Stimulated activated naive CD8-positive, alpha-beta T cell treated with anti-CD3 and anti-CD28 coated beads, Interleukin-15, Interleukin-2, amounts not matched to agents 100 U/mL and 50 U/mL, for 24 hours (primary cell): ENCODE data around the gene SRSF4.
"Not testable (repeated sequence)": the region's sequence is repeated elsewhere in the genome, so short reads cannot be mapped to it uniquely, and the experiment has no call there.

ENCODE experiments used
- ATAC-seq: fragments of 150-1000 bp; cut with Tn5 transposase; one replicate; pipeline ENCODE4 v1.10.0; 2021
- DNase-seq: peaks from one replicate; pipeline ENCODE4 v3.0.0; 2021

SRSF4 gene

DNA sequence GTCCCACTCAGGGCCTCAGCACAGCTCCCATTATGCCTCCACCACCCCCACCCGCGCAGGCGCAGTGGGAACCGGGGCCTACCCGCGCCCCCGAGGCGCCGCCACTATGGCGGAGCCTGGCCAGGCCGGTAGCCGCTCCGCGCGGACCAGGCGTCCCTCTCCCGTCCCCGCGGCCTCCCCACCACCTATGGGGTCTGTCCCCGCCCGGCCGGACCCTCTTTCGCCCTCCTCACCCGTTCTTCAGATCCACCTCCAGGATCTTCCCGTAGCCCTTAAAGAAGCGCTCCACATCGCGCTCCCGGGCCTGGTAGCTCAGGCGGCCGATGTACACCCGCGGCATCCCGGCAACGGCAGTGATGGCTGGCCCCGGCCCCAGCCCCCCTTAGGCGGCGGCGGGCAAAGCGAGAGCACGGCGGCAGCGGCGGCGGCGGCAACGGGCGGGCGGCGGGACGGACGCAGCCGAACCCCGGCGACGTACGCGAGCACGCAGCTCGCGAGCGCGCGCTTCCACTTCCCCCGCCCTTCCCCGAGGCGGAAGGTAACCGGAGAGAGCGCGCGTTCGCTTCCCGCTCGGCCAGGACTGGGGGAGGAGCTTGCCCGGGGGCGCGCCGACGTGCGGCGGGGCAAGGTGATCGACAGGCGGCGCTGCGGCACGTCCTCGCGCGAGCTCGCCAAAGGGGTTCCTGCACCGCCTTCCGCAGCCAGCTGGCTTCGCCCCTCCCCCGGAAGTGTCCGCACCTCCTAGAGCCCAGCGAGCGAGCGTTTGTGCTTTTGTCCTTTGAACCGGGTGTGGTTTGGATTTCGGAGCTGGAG, at the start of gene SRSF4:
SRSF4 (minus strand) TSS at position 488 of the 813 bp plus-strand sequence; CDS start at position 340, 148 bp downstream.
- DNase-seq (peak; percentile 99), ATAC-seq (peak; percentile 96)

DNA sequence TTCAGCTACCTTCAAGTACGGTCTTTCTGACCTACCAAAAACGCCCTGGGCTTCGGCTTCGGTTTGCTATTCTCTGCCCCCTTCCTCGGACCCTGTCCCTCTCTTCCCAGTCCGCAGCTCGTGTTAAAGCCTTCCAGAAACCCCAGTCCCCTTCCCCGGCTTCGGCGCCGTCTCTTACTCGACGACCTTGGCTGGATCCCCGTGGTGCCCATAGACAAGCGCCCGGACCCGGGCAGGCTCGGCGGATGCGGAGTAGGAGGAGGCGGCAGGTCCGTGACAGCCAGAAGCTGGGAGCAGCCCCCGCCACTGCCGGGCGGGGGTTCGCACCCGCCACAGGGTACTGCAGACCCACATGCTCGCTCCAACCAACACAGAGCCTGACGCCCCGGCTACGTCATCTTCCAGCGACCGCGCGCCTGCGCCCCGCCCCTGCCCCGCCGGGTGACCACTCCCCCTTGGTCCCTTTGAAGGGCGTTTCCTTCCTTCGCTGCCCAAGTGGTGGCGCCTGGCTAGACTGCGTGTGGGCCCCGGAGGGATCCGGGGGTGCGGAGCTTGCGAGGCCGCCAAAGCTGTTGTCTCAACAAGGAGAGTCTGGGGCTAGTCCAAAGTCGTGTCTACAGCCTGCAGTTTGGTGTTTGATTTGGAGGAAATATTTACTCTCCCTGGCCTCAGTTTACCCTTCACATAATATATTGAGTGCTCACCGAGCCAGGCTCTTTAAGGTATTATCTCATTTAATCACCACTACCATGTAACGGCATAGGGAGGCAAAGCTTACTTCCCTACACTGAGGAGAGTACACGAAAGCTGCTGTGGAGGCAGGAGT, 49.1 kb upstream of the SRSF4 start, which contains the start of gene MECR:
MECR (minus strand) TSS at position 382 of the 826 bp plus-strand sequence; CDS start at position 354, 28 bp downstream.
- ATAC-seq (peak; percentile 99), DNase-seq (peak; percentile 98)

DNA sequence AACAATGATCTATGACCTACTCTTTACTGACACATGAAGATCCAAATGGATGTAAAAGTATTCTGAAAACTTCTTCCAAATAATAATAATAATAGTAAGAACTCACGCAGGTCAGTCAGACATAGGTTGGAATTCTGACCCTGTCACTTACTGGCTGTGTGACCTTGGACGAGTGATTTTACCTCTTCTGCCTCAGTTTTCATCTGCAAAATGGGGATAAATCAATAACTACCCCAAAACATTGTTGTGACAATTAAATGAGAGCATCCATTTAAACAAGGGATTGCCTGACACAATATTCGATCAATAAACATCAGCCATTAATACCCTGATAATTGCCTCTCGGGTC, 48.5 kb upstream of the SRSF4 start:
- DNase-seq: no peak
- no peak for ATAC-seq

DNA sequence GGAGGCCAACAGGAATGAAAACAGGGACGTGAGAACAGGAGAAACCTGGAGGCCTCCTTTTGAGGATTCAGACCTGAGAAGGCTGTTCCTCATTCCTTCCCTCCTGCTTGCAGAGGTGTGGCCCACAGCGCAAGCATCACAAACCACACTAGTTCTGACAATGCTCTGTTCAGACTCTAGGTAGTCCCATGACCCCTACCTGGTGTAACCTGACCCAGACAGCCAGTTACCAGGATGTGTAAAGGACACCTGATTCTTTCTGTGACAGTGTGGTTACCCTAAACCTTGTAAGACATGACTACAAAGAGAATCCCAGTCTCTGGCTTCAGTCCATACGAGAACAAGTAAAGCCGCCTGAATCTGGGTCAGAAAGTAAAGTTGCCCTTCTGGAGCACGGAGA, 45.8 kb upstream of the SRSF4 start:
- ATAC-seq: no peak
- no peak for DNase-seq

DNA sequence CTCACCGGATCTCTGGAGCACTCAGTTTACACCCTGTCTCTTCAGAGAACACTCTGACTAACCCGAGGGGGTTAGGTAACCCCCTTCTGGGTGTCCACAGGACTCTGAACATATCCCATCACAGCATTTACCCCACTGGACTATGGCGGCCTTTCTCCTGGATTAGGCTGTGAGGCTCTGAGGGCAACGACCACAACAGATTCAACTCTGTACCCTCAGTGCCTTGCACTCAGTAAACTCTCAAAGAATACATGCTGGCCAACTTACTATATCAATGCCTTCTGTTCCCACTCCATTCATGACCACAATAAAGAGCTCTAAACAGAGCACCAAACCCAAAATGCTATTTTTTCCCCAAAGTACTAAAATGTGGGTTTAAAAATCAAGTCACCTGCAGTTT, 43.7 kb upstream of the SRSF4 start:
- ATAC-seq (no peak), DNase-seq (no peak)

DNA sequence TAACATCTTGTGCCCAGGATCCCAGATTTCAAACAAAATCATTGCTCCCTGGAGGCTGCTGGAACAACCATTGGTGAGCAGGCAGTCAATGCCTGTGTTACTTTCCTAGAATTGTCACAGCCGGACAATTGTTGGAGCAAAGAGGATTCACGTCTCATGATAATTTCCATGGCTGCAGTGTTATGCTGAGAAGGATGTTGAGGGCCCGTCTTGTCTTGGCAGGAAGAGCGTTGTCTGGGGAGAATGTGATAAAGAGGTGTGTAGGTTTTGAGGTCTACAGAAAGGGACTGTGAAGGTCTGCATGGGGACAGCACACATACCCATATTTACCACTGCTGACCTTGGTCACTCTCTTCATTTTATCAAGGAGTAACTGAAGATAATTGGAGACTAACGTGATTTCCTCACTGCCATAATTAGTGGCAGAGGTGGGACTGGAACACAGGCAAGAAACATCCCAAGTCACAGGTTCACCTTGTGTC, 42.7 kb upstream of the SRSF4 start:
- ATAC-seq (no peak), DNase-seq (no peak)

DNA sequence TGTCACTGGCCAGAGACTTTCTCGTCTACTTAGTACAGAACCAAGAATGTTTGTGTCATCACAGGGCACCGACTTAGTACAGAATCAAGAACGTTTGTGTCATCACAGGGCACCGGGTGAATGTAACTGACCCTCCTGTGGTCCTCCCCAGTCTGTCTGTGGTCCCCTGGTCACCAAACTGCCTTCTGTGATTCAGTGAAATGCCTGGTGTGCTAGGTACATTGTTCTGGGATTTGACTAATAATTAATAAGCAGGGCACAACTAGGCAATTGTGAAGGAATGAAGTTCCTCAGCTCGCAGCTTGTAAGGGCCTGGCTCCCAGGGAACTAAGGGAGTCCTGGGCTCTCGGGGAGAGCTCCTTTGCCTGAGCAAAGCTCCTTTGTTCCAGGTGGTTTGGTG, 41.8 kb upstream of the SRSF4 start:
- DNase-seq (no peak), ATAC-seq (no peak)

DNA sequence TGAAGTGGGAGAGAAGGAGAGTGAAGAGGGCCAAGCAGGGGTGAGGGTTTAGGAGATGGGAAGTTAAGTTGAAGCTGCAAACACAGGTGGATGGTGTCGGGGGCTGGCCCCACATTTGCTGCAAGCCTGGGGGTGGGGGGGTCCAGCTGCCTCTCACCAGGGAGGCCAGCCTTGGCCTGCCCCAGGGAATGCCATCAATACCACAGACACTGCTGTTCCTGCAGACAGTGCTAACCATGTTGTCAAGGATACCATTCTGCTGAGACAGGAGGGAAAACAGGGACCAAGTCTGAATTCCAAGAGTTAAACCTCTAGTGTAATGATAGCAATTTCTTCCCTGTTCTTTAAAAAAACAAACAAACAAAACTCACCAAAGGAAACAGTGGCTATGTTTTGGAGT, 41.0 kb upstream of the SRSF4 start:
- DNase-seq (no peak), ATAC-seq (no peak)

DNA sequence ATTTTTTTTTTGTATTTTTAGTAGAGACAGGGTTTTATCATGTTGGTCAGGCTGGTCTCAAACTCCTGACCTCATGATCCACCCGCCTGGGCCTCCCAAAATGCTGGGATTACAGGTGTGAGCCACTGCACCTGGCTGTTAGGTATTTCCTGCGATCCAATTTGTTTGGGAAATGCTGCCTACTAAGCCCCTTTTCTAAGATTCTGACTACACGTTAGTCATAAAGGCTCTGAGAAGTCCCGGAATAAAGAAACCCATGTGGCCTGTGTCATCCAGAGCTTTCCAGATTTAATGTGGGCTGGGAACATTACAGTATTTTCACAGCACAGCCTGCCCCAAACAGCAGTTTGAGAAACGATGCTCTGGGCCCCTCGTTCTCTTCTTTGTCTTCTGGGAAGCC, 40.6 kb upstream of the SRSF4 start:
- ATAC-seq, DNase-seq: not testable (repeated sequence)

DNA sequence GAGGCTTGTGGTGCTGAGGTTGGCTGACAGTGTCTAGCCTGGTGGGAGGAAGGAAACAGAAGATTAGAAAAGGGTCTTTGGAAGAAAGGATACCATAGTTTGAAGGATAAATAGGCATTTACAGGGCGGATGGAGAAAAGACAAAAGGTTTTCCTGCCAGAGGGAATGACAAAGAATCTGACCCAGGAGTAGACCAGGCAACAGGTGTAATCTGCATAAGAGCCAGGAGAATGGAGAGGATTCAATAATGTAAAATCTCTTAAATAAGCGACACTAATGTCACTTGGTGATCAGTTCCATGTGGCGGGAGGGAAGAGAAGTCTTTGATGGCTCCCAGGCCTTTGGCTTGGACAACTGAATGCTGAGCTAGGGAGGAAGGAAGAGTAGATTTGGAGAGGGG, 39.6 kb upstream of the SRSF4 start:
- ATAC-seq (no peak), DNase-seq (no peak)

DNA sequence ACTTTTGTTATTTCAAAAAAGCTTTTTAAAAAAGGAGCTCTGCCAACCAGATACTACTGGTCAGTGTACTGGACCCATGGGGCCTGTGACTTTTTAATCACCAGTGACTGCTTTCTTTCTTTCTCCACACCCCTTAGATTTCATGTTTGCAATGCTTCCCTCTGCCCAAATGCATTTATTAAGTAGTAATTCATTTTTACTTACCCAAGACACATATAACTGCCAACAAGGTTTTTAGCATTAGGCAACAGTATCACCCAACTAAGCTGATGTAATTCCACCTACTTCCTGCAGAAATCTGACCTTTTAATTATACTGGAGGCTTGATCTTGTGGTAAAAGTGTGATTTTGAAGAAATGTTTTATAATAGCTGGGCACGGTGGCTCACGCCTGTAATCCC, 36.5 kb upstream of the SRSF4 start:
- DNase-seq: no peak
- peak; percentile 52 for ATAC-seq

DNA sequence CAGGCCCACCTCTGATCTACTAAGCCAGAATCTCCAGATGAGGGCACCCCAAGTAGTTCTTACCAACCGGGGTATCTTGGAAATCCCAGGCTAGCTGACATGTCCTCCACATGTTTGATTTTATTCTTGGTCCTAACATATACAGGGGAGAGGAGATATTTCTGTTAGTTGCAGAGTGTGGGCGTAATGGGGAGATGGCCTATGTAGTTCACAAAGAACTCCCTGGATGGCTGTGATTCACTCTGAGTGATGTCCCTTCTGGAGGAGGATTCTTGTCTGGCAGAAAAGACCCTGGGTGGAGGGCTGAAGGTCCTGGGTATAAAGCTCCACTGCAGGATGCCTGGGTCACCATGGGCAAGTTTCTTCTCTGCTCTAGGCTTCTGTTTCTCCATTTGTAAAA, 35.9 kb upstream of the SRSF4 start:
- ATAC-seq (no peak), DNase-seq (no peak)

DNA sequence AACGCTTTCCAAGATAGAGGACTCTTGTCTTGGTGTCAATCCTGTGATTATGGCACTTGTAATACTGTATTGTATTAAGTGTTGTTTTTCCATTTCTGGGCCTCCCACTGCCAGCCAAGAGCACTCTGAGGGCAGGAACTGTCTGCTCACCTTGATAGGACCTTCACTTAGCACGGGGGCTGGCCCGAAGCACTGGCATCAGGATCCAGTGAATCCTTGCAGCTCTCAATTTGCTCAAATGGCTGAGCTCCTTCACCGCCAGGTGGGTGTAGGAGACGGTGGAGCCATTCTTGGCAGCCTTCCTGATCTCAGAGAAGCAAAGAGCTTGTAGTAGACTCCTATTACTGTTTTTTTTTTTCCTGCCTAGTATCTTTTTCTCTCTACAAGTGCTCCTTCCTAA, 31.4 kb upstream of the SRSF4 start:
- DNase-seq (no peak), ATAC-seq (no peak)

DNA sequence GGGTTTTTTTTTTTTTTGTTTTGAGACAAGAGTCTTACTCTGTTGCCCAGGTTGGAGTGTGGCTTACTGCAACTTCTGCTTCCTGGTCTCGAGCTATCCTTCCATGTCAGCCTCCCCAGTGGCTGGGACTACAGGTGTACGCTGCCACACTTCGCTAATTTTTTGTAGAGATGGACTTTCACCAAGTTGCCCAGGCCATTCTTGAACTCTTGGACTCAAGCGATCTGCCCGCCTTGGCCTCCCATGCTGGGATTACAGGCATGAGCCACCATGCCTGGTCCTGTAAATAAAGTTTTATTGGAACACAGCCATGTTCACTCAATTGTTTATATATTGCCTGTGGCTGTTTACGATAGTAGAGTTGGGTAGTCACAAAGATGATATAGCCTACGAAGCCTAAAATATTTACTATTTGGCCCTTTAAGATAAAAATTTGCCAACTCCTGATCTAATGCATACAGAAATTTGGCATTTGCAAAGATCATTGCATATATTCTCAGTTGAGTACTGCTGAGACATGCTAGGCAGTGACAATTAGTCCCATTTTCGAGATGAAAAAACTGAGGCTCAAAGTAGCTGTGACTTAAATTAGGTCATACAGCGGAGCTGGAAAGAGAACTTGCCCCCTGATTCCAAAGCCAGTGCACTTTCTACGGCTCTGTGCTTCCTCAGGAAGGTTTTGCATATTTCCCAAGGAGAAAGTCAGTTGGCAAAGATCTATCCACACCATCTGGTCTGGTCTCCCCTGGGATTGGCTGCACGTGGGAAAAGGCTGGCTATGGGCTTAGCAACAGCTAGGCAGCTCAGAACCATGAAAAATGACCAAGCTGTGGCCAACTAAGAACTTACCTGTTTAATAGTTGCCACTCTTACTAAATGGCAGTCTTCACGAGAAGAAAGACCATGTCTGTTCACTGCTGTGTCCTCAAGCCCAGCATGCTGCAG, 29.7 kb upstream of the SRSF4 start:
- ATAC-seq (no peak), DNase-seq (no peak)

DNA sequence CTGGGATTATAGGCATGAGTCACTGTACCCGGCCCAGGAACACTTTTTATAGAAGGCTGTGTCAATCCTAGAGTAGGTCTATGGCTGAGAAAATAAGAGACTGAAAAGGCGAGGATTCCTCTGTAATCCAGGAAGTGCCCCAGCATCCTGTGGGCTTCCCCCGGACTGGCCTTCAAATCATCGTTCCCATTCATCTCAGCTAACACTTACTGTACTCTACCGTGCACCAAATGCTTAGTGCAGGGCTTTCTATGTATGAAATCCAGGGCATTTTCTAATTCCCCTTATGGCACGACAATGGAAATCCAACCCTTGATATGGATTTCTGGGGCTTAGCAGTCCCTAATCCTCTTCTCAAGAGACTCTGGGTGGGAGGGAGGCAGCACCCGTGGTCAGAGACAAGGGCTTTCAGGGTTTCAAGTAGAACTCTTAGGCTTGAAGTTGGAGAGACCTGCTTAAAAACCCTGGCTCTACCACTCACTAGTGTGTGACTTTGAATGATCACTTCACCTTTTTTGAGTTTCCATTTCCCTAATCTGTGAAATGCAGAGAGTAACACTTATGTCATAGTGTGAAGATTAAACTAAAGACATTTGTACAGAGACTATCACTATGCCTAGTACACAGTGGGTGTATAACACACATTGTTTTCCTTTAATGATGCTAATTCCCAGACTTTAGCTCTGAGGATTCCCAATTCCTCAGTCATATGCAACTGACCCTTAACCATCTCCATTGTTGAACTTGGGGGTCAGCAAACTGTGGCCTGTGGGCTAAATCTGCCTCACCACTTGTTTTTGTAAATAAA, 28.8 kb upstream of the SRSF4 start:
- ATAC-seq (peak; percentile 45), DNase-seq (no peak)

DNA sequence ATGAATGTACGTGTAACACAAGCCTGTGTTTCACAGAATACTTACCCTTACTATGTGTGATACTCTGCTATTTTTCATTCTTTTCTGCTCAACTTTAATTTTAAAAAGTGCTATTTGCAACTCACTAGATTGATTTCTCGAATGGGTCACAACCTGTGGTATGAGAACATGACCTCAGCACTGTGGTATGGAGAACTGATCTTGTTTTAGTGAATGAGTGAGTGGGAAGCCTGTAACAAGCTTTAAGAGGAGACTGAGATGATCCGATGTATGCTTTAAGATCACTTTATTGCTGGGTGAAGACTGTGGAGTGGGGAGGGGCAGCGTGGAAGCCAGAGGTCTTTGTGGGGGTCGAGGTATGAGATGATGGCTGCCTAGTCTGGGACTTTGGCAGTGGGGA, 27.5 kb upstream of the SRSF4 start:
- DNase-seq: no peak

DNA sequence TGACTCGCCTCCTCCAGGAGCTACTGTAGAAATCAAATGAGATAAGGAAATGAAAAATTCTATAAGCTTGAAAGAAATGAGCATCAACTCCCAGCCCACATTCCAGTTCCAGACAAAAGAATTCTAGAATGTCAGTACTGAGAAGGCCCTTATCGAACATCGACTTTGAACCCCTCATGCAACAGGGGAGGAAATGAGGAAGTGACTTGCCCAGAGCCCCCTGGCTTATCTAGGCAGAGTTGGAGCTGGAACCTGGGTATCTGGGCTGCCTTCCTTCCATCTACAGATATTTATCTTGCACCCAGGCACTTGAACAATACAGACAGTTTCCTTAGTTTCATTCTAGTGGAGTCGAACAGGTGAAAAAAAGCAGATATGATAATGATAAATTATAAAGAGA, 26.7 kb upstream of the SRSF4 start:
- no peak for DNase-seq
- ATAC-seq: no peak

More for the DNA sequence above, 27.5 kb upstream of the SRSF4 start:
- ATAC-seq: no peak

DNA sequence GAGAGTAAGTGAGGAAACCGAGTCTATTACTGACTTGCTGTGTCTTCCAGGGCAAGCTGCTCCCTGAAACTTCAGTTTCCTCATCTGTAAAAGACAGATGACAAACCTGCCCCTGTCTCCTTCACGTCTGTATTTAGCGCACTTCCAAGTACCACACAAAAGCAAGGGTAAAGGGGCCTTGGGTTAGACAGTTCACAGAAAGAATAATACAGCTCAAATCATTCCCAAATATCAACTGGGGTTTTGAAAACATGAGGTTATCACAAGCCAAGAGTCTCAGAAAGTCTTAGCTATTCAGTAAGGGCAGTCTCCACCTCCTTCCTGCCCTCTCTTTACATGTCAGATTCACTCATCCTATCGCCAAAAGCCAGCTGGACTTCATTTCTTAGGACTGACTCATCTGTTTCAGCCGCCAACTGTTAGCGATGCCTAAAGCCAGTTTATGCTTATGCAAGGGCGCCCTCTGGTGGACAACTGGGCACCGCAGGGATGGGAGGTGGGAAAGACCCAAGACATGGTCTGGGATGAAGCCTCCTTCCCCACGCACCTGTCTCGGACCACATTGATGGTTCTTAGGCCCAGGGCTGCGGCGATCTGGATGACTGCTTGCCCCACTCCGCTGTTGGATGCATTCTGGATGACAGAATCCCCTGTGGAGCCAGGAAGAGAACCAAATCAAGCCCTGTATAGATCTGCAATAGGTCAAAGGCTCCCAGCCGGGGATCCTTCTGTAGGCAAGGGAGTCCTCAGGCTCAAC, 21.1 kb upstream of the SRSF4 start:
- DNase-seq (peak; percentile 96), ATAC-seq (peak; percentile 95)

DNA sequence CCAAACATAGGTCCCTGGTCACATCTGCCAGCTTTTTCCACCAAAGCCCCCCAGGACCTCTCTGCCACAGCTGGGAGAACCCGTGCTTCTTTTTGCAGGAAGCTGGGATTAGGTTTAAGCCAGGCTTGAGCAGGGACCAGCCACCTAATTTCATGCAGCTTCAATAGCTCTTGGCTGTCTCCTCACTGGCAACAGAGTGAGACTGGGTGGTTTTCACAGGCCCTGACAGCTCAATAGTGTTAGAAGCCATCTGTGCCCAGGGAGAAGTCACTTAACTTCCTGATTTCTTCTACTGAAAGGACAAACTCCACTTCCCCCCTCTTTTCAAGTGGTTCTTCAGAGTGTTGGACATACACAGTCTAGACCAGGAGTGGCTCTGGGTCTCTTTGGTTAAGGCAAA, 20.4 kb upstream of the SRSF4 start:
- ATAC-seq (no peak), DNase-seq (no peak)

DNA sequence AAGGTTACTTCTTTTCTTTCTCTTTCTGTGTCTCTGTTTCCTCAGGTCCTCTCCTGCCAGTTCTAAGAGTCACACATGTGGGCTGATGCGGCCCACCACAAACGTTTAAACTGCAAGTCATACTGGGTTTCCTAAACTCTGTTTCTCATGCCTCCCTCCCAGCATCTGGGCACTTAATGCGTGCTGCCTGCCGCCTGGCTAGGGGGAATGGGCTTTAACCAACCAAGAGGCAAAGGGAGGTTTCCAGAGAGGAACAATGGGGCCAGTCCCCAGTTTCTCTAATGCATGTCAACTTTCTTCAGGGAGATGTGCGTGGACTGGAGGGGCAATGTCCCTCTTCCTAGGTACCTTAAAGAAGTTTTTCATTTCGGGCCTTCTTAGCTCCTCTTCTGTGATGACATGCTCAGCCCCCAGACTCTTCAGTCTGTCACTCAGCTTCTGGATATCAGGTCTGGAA, 19.9 kb upstream of the SRSF4 start:
- ATAC-seq (peak; percentile 17), DNase-seq (no peak)
